Neural progenitor cell (in vitro differentiated cells): ENCODE data around the gene FAM162A. TPM values are rescaled to one million over a fixed set of nuclear protein-coding genes. Genes with fewer than 3 reads are reported as not detected.

Experiments
- small RNA-seq: library from RNA; depleted of rRNA; stranded (forward); fragments of <200 nt; gene quantifications from one replicate; pipeline ENCODE3, GENCODE V24; 2015
- total RNA-seq: library from RNA; depleted of rRNA; stranded (reverse); fragments of >200 nt; gene quantifications from 2 replicates; pipeline ENCODE4 v1.2.3, GENCODE V29; 2015; ENCODE audit warnings: low replicate concordance

Gene FAM162A
- total RNA-seq, 1 donor from 2014 or later, result 66.1 TPM

Small RNA genes within 50 kb of the gene (small RNA-seq; reads per million reads assigned to genes)
- gene AC083798.1, result not detected

Other genes with a start within 250 kb of the FAM162A start
- not detected in 2 replicates for gene CASR, start 200.5 kb upstream of the FAM162A start, total RNA-seq
- gene CSTA, start 58.9 kb upstream of the FAM162A start, total RNA-seq, result not detected in 2 replicates
- 52.9 and 104 TPM in 2 replicates for gene MIX23, start 951 bp upstream of the FAM162A start, total RNA-seq
- 7.8 and 11.8 TPM in 2 replicates for gene WDR5B, start 31.9 kb downstream of the FAM162A start, total RNA-seq
- 36.9 and 37.1 TPM in 2 replicates for gene KPNA1, start 130.8 kb downstream of the FAM162A start, total RNA-seq
- gene PARP9, start 180.1 kb downstream of the FAM162A start, total RNA-seq, result 1.0 and 1.2 TPM in 2 replicates
- 2.2 and 3.2 TPM in 2 replicates for gene DTX3L, start 180.2 kb downstream of the FAM162A start, total RNA-seq
- 0.06 TPM in 1 of 2 replicates, not detected in the other for gene PARP15, start 193.5 kb downstream of the FAM162A start, total RNA-seq